AG10803 (cell line): ENCODE measurements around the gene FYCO1.

Source experiments
- DNase-seq: peaks from one replicate; pipeline ENCODE4 v3.0.0; 2010; ENCODE audit warnings: low read depth
- H3K4me3 ChIP-seq: 2 replicates; pipeline ENCODE4 v1.5.1; 2011; ENCODE audit warnings: mild to moderate bottlenecking, low read length, control low read depth
- TF ChIP-seq, protein P1 (sequence below): conservative IDR thresholded peaks from 2 replicates; pipeline ENCODE4 v1.5.1; 2011; ENCODE audit warnings: mild to moderate bottlenecking, low read length, control low read depth, inconsistent platforms

FYCO1 gene

GRCh38 chr3:46021516-46021915 is 25.9 kb upstream of the FYCO1 start:
- no peak for DNase-seq
- TF ChIP-seq, protein P1, sequence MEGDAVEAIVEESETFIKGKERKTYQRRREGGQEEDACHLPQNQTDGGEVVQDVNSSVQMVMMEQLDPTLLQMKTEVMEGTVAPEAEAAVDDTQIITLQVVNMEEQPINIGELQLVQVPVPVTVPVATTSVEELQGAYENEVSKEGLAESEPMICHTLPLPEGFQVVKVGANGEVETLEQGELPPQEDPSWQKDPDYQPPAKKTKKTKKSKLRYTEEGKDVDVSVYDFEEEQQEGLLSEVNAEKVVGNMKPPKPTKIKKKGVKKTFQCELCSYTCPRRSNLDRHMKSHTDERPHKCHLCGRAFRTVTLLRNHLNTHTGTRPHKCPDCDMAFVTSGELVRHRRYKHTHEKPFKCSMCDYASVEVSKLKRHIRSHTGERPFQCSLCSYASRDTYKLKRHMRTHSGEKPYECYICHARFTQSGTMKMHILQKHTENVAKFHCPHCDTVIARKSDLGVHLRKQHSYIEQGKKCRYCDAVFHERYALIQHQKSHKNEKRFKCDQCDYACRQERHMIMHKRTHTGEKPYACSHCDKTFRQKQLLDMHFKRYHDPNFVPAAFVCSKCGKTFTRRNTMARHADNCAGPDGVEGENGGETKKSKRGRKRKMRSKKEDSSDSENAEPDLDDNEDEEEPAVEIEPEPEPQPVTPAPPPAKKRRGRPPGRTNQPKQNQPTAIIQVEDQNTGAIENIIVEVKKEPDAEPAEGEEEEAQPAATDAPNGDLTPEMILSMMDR: no peak
- no peak overlapping the region for H3K4me3 ChIP-seq

GRCh38 chr3:46020766-46021510 is 25.3 kb upstream of the FYCO1 start:
- H3K4me3 ChIP-seq: no peak overlapping the region
- TF ChIP-seq, protein P1: no peak
- no peak for DNase-seq

- peak; percentile 12 for DNase-seq
- TF ChIP-seq, protein P1: no peak
- no peak overlapping the region for H3K4me3 ChIP-seq
Measured at GRCh38 chr3:46019707-46020106, 24.1 kb upstream of the FYCO1 start.

GRCh38 chr3:46017720-46018119 is 22.1 kb upstream of the FYCO1 start:
- peak; percentile 13 for DNase-seq
- TF ChIP-seq, protein P1: no peak
- no peak overlapping the region for H3K4me3 ChIP-seq

DNA sequence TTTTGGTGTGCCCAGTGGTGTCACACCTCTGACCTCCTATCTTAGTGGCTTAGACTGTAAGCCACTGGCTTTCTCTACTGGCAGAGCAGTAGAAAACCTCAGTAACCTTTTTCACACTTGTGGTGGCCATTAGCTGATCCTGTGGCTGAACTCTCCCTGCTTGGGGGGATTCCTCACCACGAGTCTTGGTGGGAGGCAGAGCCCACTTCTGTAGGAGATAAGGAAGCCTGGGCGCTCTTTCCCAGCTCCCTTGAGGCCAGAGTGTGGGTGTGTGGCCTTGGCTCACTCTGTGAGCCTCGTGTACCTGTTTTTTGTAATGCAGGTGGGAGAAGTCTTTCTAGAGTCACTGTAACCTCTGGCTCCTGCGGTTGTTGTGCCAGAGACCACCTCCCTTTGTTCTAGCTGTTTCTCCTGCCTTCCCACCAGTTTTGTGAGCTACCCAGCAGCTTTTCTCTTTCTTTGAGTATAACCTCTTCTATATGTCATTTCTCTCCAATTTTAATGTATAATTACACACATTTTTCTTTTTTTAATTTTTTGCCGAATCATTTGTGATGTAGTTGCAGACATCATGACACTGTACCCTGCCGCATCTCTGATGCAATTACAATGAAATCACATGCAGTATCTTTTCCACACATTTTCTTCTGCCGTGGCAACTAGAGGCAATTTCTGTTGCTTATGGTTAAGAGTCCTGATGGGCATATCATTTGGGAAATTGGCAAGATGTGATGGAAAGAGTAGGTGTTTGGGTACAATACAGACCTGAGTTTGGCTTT is 17.9 kb upstream of the FYCO1 start:
- no peak overlapping the region for H3K4me3 ChIP-seq
- DNase-seq: no peak
- TF ChIP-seq, protein P1: no peak

DNA sequence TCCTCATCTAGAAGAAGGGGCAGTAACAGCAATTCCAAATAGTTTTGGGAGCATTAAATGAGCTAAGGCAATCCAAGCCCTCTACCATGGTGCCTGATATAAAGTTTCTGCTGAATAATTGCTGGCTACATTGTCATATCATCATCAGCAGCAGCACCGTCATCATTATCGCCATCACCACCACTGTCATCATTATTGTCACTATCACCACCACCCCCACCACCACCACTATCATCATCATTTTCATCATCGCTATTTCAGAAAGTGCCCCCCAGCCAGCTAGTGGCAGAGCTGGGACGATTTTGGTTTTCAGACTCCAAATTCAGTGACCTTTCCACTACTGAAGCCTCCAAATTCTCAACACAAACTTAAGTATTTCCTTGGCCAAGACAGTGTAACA is 16.6 kb upstream of the FYCO1 start:
- TF ChIP-seq, protein P1: no peak
- DNase-seq: no peak

More for the DNA sequence above, 16.6 kb upstream of the FYCO1 start:
- H3K4me3 ChIP-seq: no peak overlapping the region
